GM19328 (cell line): ENCODE data around the gene GRAMD4.

Source experiments
- ATAC-seq: cut with Tn5 transposase; IDR thresholded peaks from one replicate; pipeline ENCODE4 v1.9.1; 2021; ENCODE audit warnings: mild to moderate bottlenecking, moderate library complexity; ENCODE audit not compliant: unreplicated experiment

Gene GRAMD4

DNA sequence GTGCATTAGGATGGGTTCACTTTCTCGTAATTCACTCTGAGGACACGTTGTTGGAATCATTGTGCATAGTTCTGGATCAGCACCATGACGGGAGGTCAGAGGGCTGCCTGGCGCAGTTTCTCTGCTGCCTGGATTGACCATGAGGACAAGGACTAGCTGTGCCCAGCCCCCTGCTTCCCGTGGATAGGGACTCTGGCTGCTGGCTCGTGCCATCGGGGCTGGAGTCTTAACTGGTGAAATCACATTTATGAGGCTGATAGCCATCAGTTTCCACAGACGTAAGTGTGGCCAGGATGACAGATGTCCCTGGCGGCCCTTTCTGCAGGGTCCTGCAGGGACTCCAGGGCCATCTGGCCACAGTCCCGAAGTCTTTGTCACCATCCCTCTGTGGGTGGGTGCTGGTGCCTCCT, 24.1 kb upstream of the GRAMD4 start:
- no peak for ATAC-seq

DNA sequence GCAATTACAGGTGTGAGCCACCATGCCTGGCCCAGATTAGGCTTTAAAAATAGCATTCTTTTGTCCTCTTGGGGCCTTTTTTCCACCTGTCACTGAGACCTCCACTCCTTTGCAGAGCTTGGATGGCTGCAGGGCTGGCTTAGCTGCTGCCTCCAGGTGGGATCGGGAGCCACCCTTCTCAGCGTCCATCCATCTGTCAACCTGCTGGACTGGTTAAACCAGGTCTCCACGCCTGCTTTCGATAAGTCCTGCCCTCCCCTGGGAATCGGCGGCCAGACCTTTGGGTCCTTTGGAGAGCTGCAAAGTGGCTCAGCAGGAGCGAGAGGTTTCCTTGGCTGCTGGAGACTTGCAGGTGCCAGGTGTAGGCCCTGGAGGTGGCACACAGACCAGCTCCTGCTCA, 23.4 kb upstream of the GRAMD4 start:
- ATAC-seq: no peak

DNA sequence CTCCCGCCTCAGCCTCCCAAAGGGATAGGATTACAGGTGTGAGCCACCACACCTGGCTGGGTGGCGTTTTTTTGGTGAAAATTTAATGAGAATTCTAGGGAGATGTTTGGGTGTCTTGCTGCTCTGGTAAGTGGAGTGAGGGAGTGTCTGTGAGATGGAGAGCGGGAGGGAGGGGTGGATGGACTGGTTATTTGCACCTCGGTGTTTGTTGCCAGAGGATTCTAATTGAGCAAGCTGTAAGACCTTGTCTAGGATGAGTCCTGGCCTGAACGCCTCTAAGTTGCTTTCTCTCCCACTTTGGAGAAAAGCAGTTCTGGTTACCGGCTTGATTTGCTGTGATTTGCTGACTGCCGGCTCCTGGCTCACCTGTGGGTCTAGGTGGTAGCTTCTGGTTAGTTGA, 22.0 kb upstream of the GRAMD4 start:
- ATAC-seq: no peak

DNA sequence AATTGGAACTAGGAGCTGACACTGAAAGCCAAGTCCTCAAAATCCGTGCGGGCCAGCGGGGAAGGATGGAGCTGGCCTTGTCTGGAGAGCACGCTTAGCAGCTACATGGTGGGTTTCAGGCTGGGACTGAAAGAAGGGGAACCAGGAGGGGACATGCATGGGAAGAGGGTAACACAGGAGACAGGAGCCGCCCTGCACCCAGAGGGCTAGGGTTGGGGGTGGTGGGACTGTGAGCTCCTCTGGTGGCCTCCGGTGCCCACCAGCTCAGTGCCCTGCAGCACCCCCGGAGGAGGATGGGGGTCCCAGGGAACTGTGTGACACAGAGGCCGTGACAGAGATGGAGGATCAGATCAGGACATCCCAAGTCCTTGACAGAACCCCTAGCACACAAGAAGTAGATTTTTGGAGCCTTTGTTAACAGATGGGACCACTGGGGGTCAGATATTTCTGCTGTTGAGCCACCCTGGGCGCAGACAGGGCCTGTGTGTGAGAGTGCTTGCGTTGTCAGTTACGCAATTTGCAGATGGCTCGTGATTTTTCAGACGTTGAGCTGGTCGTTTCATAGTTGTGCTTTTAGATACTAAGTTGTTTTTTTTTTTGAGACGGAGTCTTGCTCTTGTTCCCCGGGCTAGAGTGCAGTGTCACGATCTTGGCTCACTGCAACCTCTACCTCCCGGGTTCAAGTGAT, 21.3 kb upstream of the GRAMD4 start:
- no peak for ATAC-seq

DNA sequence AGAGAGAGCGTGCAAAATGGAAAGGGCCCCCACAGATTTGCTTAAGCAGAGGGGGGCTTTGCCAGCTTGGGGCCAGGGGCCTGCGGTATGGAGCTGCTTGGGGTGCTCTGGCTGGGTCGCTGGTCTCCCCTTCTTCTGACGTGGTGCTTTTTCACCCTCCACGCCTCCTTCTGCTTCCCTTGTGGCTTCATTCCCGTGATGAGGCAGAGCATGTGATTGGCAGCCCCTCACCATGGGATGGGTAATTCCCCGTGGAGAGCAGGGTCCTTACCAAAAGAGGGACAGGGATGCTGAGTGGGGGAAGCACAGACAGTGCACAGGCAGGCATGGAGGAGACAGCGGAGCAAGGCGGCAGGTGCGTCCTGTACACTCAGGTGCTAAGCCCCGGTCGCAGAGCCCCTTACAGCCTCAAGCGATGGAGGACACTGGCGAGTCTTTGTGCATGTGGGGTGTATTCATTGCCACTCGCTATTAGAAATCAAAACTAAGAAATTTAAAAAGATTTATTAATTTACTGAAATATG, 19.9 kb upstream of the GRAMD4 start:
- ATAC-seq: no peak

DNA sequence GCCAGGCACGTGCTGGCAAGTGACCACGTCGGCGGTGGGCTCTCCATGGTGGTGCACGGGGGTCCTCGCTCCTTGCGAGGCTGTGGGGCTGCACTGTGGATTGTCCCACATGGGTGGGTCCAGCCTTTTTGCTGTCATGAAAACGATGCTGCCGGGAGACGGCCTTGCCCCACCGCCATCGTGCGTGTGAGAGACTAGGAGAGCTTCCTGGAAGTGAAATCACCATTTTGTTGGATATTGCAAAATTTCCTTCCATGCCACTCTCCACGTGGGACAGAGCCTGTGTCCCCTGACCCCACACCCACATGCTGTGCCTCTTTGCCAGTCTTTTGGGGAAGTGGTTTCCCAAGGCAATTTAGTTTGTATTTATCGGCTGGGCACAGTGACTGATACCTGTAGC, 18.2 kb upstream of the GRAMD4 start:
- no peak for ATAC-seq

DNA sequence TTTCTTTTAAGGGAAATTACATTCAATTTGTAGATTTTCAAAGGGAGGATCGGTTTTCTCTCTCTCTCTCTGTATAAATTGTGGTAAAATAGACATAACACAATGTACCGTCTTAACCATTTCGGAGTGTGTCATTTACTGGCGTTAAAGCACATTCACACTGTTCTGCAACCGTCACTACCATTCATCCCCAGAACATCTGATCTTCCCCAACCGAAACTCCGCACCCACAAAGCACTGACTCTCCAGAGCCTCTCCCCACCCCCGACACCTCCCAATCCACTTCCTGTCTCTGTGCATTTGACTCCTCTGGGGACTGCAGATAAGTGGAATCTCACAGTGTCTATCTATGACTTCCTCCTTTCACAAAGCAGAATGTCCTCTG, 15.9 kb upstream of the GRAMD4 start:
- ATAC-seq: no peak

DNA sequence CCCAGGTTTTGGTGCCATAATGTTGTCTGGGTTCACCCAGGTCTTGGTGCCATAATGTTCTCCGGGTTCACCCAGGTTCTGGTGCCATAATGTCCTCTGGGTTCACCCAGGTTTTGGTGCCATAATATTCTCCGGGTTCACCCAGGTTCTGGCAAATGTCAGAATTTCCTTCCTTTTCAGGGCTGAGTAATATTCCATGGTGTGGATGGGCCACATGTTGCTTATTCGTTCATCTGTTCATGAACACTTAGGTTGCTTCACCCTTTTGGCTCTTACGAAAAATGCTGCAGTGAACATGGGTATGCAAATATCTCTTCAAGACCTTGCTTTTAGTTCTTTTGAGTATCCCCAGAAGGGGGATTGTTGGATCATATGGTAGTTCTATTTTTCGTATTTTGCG, 15.1 kb upstream of the GRAMD4 start:
- no peak for ATAC-seq

DNA sequence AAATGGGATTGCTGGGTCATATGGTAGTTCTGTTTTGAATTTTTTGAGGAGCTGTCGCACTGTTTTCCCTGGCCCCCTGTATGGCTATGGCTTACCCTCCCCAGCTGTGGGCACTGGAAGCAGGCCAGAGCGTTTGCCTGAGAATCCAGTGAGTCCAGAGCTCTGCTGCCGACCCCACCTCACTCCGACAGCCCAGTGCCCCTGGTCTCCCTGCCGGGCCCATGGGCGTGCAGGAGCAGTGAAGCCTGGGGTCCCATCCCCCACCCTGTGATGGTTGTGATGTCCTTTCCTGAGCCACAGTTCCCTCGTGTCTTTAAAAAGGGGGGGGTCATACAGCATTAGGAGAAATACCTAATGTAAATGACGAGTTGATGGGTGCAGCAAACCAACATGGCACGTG, 13.3 kb upstream of the GRAMD4 start:
- no peak for ATAC-seq

DNA sequence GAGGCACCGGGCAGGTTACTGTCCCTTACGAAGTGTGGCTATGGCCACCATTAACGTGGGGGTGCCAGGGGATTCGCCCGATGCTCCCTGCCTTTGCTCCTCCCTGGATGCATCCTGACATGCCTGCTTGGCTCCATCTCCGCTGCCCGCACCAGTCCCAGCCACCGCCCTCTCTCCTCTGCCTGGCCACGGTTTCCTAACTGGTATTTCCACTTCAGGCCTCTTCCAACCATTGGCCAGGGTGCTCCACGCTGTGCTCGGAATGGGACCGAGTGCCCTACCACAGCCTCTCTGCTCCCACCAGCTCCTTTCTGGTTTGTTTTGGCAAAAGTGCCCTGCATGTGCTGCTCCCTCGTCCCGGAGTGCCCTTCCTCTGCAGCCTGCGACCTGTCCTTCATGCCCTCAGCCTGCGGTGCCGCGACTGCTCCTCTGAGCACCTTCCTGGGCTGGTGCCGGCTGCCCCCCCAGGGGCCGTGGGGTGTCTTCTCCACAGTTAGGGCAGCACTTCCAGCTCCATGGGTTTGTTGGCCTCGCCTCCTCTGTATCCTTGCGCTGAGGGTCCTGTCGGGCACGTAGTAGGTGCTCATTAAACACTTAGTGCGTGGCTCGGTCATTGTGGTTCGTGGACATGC, 12.6 kb upstream of the GRAMD4 start:
- ATAC-seq: no peak

DNA sequence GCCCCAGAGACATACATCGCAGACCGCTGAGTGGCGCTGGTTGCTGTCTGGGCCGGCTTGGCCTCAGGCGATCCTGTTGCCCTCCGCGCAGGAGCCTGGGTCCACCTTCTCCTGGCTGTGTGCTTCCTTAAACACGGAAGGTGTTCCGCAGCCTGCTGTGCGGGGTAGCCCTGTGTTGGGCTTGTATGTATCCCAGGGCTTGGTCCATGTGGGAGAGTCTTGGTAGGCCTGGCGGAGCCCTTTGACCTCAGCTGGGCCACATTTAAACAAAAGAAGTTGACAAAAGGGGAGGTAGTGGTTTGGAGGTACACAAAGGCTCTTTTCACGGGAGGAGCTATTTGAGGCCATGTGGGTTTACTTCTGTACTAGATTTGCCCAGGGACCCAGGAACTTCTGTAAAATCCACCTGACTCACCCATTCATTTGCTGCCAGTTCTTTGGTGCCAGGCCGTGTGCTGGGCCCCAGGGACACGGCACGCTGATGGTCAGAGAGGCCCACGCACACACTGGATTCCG, 11.0 kb upstream of the GRAMD4 start:
- ATAC-seq: no peak

DNA sequence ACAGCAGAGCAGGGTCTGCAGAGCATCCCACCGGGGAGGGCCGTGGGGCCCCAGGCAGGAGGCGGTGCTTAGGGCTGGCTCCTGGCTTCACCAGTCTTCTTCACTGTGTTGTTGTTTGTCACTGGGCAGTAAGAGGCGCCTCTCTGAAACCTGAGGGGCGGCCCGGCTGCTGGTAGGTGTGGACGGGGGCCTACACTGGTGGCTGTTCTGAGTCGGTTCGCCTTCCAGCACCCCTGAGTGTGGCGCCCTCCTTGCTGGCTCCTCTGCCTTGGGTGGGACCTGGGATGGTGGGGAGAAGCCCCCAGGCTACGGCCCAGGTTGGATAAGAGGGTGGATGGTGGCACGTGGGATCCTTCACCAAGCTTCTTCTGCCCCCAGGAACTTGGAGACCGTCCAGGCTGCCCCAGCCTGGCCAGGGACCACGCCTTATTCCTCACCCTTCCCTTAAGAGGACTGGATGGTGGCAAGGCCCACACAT, 10.4 kb upstream of the GRAMD4 start:
- ATAC-seq: no peak

DNA sequence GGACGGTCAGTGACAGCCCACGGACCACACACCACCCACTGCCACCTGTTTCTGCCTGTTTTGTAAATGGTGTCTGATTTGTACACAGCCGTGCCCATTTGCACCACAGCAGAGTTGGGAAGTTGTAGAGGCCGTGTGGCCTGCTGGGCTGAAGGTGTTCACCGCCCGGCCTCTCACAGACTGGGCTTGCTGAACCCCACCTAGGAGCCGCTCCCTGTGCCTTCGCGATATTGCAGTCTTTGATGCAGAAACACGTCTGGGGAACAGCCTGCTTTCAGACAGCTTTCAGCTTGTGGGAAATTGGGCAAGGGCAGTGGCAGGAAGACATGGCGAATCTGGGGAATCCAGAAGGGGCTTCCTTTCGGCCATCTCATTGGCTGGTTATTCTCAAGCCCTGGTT, 9.8 kb upstream of the GRAMD4 start:
- no peak for ATAC-seq

DNA sequence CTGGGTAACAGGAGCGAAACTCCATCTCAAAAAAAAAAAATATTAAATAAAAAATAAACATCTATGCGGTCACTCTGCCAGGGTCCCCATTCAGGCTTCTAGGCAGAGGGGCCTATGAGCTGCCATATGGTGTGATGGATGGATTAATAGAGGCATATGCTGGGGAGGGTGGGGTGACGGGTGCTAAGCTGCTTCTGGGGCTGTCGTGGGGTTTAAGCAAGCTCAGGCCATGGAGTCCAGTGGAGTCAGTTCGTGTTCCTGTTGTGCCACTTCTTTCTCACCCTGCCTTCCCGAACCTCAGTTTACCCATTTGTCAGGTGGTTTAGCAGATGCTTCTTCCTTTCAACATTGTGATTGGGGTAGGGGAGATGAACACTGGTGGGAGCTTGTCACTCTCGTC, 9.0 kb upstream of the GRAMD4 start:
- ATAC-seq: no peak

DNA sequence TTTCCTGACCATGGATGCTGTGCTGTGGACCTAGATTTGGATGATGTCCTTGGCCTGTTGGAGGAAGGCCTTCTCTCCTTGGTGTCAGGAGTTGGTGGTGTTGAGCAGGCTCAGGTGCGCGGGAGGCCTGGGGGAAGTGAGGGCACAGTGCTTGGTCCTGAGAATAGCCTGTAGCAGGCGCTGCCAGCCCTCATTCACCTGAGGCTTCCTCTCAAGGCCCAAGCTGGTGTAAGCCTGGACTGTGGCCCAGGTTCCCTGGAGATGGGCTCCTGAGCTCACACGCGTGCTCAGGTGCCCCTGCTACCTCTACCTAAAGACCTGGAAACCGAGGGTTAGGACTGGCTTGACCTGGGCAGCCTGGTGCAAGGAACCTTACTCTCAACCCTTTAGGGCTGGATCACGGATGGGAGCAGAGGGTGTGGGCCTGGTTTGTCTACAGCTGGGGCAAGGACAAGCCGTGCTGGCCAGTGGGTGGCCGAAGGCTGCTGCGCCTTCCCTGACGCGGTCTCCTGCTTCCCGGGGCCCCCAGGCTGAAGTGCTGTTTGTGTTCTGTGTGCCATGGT, 7.8 kb upstream of the GRAMD4 start:
- no peak for ATAC-seq

DNA sequence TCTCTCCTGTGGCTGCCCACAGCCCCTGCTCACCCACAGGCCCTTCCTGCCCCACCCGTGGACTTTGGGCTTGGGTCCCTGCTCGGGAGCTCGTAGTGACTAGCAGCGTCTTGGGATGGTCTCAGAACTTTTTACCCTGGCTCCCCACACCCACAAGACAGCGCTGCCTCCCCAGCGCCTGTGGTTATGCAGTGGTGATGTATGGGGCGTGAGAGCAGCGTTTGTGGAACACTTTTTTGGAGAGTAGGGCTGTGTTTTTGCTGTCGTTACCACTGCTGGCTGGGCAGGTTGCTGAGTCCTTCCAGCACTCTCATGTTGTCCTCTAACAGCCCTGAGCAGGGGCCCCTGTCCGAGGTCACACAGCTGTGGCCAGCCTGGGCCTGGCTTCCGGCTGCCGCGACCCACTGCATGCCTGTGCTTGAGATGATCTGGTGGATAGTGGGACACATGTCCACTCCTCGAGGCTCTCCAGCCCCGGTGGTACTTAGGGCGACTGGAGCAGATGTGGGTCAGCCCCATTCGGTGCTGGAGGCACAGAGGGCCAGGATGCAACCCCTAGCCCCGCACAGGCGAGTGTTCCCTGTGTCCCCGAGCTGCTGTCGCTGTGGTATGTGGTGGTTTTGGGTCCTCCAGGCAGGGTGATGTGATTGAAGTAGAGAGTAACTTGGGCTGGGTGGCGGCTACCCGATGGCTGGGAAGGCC, 7.1 kb upstream of the GRAMD4 start:
- ATAC-seq: no peak

DNA sequence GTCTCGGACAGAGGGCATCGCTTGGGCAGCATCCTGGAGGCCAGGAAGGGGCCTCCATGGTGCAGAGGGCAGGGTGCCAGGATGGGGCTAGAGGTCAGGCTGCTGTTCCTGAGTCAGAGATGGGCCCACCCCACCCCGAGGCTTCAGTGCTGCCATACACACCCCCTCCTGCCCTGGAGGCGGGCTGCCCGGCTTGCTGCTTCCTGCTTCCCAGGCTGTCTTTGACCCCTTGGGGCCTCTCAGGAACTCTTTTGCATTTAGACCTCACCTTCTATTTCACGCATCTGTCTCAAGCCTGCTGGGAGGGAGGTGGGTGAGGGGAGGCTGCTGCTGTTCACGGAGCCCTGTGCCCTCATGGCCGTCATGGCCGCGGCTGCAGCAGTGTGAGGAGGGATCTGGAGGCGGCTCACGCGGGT, 6.6 kb upstream of the GRAMD4 start:
- ATAC-seq: no peak

DNA sequence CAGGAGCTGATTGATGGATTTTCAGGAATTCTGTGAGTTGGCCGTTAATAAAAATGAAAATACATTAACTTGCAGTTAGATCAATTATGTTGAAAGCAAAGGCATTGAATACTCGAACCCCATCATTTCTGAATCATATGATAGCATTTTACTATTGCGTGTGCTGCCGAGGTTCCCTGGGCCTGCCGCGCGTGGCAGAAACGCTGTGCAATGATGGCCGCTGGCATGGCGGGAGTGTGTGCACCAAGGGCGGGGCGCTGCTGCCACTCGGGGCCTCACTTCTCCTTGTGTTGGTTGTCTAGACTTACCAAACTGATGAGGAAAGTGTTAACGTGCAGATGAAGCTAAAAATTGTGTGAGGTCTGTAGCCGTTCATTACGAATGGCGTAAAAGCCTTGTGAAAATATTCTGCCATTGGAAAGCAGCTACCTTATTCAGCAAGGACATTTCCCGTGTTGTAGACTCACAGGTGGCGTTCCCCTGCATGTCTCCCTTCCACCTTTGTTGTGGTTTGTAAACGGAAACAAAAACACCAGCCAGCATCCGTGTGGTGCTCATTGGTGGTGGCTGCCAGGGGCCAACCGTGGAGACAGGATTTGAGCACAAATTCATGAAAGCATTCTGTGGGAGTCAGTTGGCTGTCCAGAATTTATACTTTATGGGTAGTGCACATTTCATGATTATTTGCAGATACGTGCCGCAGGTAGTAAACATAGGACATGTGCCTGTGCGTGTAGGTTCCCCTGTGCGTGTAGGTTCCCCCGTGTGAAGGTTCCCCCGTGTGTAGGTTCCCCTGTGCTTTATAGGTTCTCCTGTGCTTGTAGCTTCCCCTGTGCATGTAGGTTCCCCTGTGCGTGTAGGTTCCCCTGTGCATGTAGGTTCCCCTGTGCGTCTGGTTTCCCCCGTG, 5.9 kb upstream of the GRAMD4 start:
- ATAC-seq: no peak

DNA sequence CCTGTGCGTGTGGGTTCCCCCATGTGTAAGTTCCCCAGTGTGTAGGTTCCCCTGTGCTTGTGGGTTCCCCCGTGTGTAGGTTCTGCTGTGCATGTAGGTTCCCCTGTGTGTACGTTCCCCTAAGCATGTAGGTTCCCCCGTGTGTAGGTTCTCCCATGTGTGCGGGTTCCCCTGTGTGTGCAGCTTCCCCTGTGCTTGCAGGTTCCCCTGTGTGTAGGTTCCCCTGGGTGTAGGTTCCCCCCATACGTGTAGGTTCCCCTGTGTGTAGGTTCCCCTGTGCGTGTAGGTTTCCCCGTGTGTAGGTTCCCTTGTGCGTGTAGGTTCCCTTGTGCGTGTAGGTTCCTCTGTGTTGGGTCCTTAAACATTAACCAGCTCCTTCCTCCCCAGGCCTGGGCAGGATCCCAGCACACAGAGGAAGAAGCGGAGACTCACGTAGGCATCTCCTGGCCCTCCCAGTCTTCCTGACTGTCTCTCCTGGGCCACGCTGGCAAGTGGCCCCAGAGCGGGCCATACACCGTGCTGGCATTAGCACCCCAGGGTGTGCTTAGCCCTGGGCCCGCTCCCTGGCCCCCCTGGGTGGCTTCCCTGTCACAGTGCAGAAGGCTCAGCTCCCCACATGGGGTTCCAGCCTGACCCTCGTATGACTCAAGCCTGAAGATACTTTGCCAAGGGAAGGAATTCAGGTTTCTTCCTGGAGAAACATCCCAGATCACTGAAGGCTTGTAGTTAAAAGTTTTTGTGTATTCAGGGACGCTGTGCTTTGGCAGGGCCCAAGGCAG, 2.8 kb upstream of the GRAMD4 start:
- ATAC-seq: no peak
